ENCODE measurements around the gene SLC51B.

- TF ChIP-seq CTCF (conservative IDR thresholded peaks at IDR 0.05; ENCODE audit: low read length), result no peak
- no peak for TF ChIP-seq EZH2phosphoT487 (IDR thresholded peaks at IDR 0.05; ENCODE audit: borderline replicate concordance)
These were observed 4.7 kb upstream of the SLC51B start for GRCh38 chr15:65040461-65040860.
